ENCODE results near the gene PPHLN1. TPM values are rescaled to one million over a fixed set of nuclear protein-coding genes. Genes with fewer than 3 reads are reported as not detected.

The PPHLN1 gene
- total and polyA plus RNA-seq, 2 of the 8 experiments (the other 6 are each of a cell fraction or from before 2014, with no cell fraction given) = 34.3 to 71.6 TPM

DNA sequence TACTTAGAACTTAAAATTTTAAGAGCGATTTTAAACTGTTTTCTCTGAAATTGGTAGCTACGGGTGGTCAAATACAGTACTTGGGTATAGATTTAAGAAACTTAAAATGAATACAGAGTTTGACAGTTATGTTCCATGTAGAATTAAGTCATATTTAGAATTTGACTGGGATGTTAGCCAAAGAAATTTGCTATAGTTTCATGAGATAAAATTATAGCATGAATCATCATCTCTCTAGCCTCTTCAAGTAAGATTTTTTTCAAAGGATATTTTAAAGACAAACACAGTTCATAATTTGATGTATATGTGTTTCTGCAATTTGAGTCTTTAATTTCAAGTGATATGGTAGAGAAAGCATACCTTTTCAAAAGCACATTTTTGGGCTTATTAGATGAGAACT, 41.1 kb upstream of the PPHLN1 start:
- no peak for DNase-seq (ENCODE audit: low read depth in 1 of 2, low spot score in 2 of 2)
- POLR2A ChIA-PET (ENCODE audit: partially characterized antibody) = no interaction called here
- Histone ChIP-seq H2BK15ac (ENCODE audit: low read length) (no peak overlapping the region), H2AFZ (ENCODE audit: low read length) (no peak overlapping the region), H2BK12ac (ENCODE audit: low read depth, low read length) (no peak overlapping the region), H3K9me3 (ENCODE audit: insufficient read depth in 2 of 2, low read depth in 1 of 2, low read length in 1 of 2) (no peaks in the 10 kb centered on the region), H3K4ac (replicated peaks; ENCODE audit: insufficient read length, low read depth, low read length) (no peak overlapping the region), H3K79me2 (ENCODE audit: control insufficient read depth in 1 of 2, insufficient read depth in 2 of 2, low read length in 2 of 2) (no peaks in the 10 kb centered on the region), H4K5ac (ENCODE audit: insufficient read length, low read depth, low read length) (no peak overlapping the region), H3K4me1 (replicated peaks in 1 of 4; ENCODE audit: control insufficient read depth in 3 of 4, insufficient read depth in 4 of 4, low read length in 3 of 4) (no peaks in the 10 kb centered on the region), H3K14ac (ENCODE audit: insufficient read length) (no peak overlapping the region), H3K4me3 (ENCODE audit: extremely low read depth in 1 of 4, insufficient read depth in 2 of 4, low read depth in 3 of 4, low read length in 4 of 4) (no peak overlapping the region), H3K79me1 (ENCODE audit: low read depth, low read length) (no peaks in the 10 kb centered on the region), H3K4me2 (ENCODE audit: insufficient read depth in 1 of 2, low read depth in 2 of 2, low read length in 2 of 2) (no peak overlapping the region), H4K8ac (ENCODE audit: extremely low read depth, insufficient read depth, low read length) (no peak overlapping the region), H3K36me3 (ENCODE audit: control insufficient read depth in 2 of 4, insufficient read depth in 4 of 4, low read length in 3 of 4) (no peaks in the 10 kb centered on the region), H3K23me2 (ENCODE audit: low read depth, low read length) (no peaks in the 10 kb centered on the region), H3K27me3 (replicated peaks in 1 of 4; ENCODE audit: control insufficient read depth in 3 of 4, extremely low read depth in 1 of 4, insufficient read depth in 3 of 4, low read length in 3 of 4) (no peaks in the 10 kb centered on the region), H2BK120ac (replicated peaks; ENCODE audit: low read depth, low read length) (no peak overlapping the region), H3K23ac (ENCODE audit: insufficient read length) (no peak overlapping the region), H2BK5ac (ENCODE audit: low read depth, low read length) (no peak overlapping the region), H3K18ac (ENCODE audit: extremely low read depth, low read length) (no peak overlapping the region), H4K91ac (replicated peaks; ENCODE audit: insufficient read length, low read length) (no peak overlapping the region), H3K56ac (replicated peaks; ENCODE audit: insufficient read length, low read depth, low read length) (no peak overlapping the region), H3K27ac (ENCODE audit: low read depth, low read length) (no peak overlapping the region), H2AK5ac (ENCODE audit: low read depth, low read length) (no peak overlapping the region), H2BK20ac (ENCODE audit: low read length) (no peak overlapping the region), H3K9ac (replicated peaks in 1 of 4; ENCODE audit: extremely low read depth in 1 of 4, low read depth in 3 of 4, low read length in 3 of 4) (no peak overlapping the region), H4K20me1 (replicated peaks in 1 of 2; ENCODE audit: control insufficient read depth in 1 of 2, insufficient read depth in 2 of 2, low read length in 2 of 2) (no peaks in the 10 kb centered on the region)
- CTCF ChIA-PET (ENCODE audit: partially characterized antibody) = interaction anchor here (0.8 to 2.4 kb wide), 2 partner anchors 12 to 158 kb away, joined by 3 to 8 read pairs; no protein-coding TSS in a partner anchor
- WGBS, 2 experiments (ENCODE audit: extremely low coverage in 1 of 2, insufficient coverage in 1 of 2, insufficient read length in 1 of 2, insufficient replicate concordance in 2 of 2, low coverage in 1 of 2, low lambda C conversion rate in 2 of 2, missing lambda C conversion rate in 1 of 2) = 87% methylated on average over 2 of the region's 2 CpGs; no CpG with 5 or more reads in 1 of the 2 experiments
- no peak for FAIRE-seq
- TF ChIP-seq SIN3A (conservative IDR thresholded peaks at IDR 0.05 in 1 of 2, IDR thresholded peaks at IDR 0.05 in 1 of 2; ENCODE audit: low read depth in 1 of 2, low read length in 2 of 2) = no peak
- TF ChIP-seq TBP (IDR thresholded peaks at IDR 0.05; ENCODE audit: low read depth, low read length) = no peak
- TF ChIP-seq SUZ12 (IDR thresholded peaks at IDR 0.05; ENCODE audit: low read length) = no peak
- no peak for TF ChIP-seq TAF1 (IDR thresholded peaks at IDR 0.05; ENCODE audit: low read depth, low read length)
- TF ChIP-seq, protein P1, sequence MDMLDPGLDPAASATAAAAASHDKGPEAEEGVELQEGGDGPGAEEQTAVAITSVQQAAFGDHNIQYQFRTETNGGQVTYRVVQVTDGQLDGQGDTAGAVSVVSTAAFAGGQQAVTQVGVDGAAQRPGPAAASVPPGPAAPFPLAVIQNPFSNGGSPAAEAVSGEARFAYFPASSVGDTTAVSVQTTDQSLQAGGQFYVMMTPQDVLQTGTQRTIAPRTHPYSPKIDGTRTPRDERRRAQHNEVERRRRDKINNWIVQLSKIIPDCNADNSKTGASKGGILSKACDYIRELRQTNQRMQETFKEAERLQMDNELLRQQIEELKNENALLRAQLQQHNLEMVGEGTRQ (IDR thresholded peaks at IDR 0.05; ENCODE audit: low read length) = no peak
- TF ChIP-seq BACH1 (IDR thresholded peaks at IDR 0.05; ENCODE audit: low read length) = no peak

Data from H1 (cell line).